H9 (cell line): ENCODE results near the gene TOMT. TPM values are rescaled to one million over a fixed set of nuclear protein-coding genes. Genes with fewer than 3 reads are reported as not detected.

ENCODE experiments used
- DNase-seq: peaks from one replicate; pipeline ENCODE4 v3.0.0-alpha.2; 2017
- H2AFZ ChIP-seq: one replicate; pipeline ENCODE4 v1.6.1; 2013; ENCODE audit warnings: mild to moderate bottlenecking, low read length, control low read depth, moderate library complexity
- H2AK5ac ChIP-seq: 2 replicates; pipeline ENCODE4 v1.6.1; 2013; ENCODE audit warnings: low read length, control low read depth, mixed read lengths; ENCODE audit not compliant: insufficient read length
- H2BK120ac ChIP-seq: one replicate; pipeline ENCODE4 v1.6.1; 2013; ENCODE audit warnings: low read depth, mild to moderate bottlenecking, low read length, control low read depth, inconsistent platforms; ENCODE audit not compliant: poor library complexity, severe bottlenecking
- H2BK12ac ChIP-seq: 2 replicates; pipeline ENCODE4 v1.6.1; 2013; ENCODE audit warnings: low read length, control low read depth, mixed read lengths, low read depth; ENCODE audit not compliant: insufficient read length
- H2BK15ac ChIP-seq: 2 replicates; pipeline ENCODE4 v1.6.1; 2013; ENCODE audit warnings: low read depth, low read length, control low read depth
- H2BK20ac ChIP-seq: one replicate; pipeline ENCODE4 v1.6.1; 2013; ENCODE audit warnings: low read depth, mild to moderate bottlenecking, low read length, control low read depth, inconsistent platforms; ENCODE audit not compliant: poor library complexity, severe bottlenecking
- H2BK5ac ChIP-seq: 2 replicates; pipeline ENCODE4 v1.6.1; 2013; ENCODE audit warnings: low read length, control low read depth, mixed read lengths; ENCODE audit not compliant: insufficient read length
- H3K14ac ChIP-seq: 2 replicates; pipeline ENCODE4 v1.6.1; 2013; ENCODE audit warnings: low read length, control low read depth; ENCODE audit not compliant: insufficient read depth
- H3K18ac ChIP-seq: 2 replicates; pipeline ENCODE4 v1.6.1; 2013; ENCODE audit warnings: low read depth, mild to moderate bottlenecking, mixed read lengths, low read length, control low read depth; ENCODE audit not compliant: insufficient read length
- H3K23ac ChIP-seq: 2 replicates; pipeline ENCODE4 v1.6.1; 2013; ENCODE audit warnings: low read length, control low read depth, mixed read lengths, low read depth; ENCODE audit not compliant: insufficient read length
- H3K23me2 ChIP-seq: 2 replicates; pipeline ENCODE4 v1.6.1; 2013; ENCODE audit warnings: low read depth, mild to moderate bottlenecking, mixed read lengths, low read length, control low read depth; ENCODE audit not compliant: insufficient read length, poor library complexity, severe bottlenecking
- H3K27ac ChIP-seq: 2 replicates; pipeline ENCODE4 v1.5.1; 2013; ENCODE audit warnings: low read length, control low read depth, mixed read lengths, low read depth; ENCODE audit not compliant: insufficient read length
- H3K27me3 ChIP-seq: 2 replicates; pipeline ENCODE4 v1.6.1; 2013; ENCODE audit warnings: low read length, control low read depth, inconsistent platforms; ENCODE audit not compliant: insufficient read depth
- H3K4ac ChIP-seq: 2 replicates; pipeline ENCODE4 v1.6.1; 2013; ENCODE audit warnings: low read depth, mild to moderate bottlenecking, control low read depth, inconsistent platforms, low read length, moderate library complexity
- H3K4me1 ChIP-seq: 2 replicates; pipeline ENCODE4 v1.6.1; 2013; ENCODE audit warnings: low read length, control low read depth, inconsistent platforms; ENCODE audit not compliant: insufficient read depth
- H3K4me2 ChIP-seq: 2 replicates; pipeline ENCODE4 v1.6.1; 2013; ENCODE audit warnings: low read length, control low read depth, mixed read lengths; ENCODE audit not compliant: insufficient read length, insufficient read depth
- H3K56ac ChIP-seq: 2 replicates; pipeline ENCODE4 v1.6.1; 2013; ENCODE audit warnings: low read depth, mild to moderate bottlenecking, mixed read lengths, low read length, control low read depth; ENCODE audit not compliant: insufficient read length
- H3K79me1 ChIP-seq: 2 replicates; pipeline ENCODE4 v1.6.1; 2013; ENCODE audit warnings: low read depth, mild to moderate bottlenecking, moderate library complexity, low read length, control low read depth, inconsistent platforms; ENCODE audit not compliant: insufficient read depth, poor library complexity, severe bottlenecking
- H3K79me2 ChIP-seq: 2 replicates; pipeline ENCODE4 v1.6.1; 2013; ENCODE audit warnings: low read length, control low read depth, inconsistent platforms; ENCODE audit not compliant: insufficient read depth
- H3K9ac ChIP-seq: 2 replicates; pipeline ENCODE4 v1.6.1; 2013; ENCODE audit warnings: low read length, control low read depth, mixed read lengths; ENCODE audit not compliant: insufficient read length; ENCODE audit errors: extremely low read depth
- H3K9me3 ChIP-seq: one replicate; pipeline ENCODE4 v1.6.1; 2013; ENCODE audit warnings: low read depth, low read length, inconsistent platforms; ENCODE audit not compliant: control insufficient read depth
- H3T11ph ChIP-seq: one replicate; pipeline ENCODE4 v1.6.1; 2013; ENCODE audit warnings: mild to moderate bottlenecking, low read length, control low read depth, inconsistent platforms
- H4K20me1 ChIP-seq: one replicate; pipeline ENCODE4 v1.6.1; 2013; ENCODE audit not compliant: control insufficient read depth, insufficient read length, insufficient read depth
- H4K5ac ChIP-seq: 2 replicates; pipeline ENCODE4 v1.6.1; 2013; ENCODE audit warnings: low read depth, mild to moderate bottlenecking, mixed read lengths, low read length, control low read depth; ENCODE audit not compliant: insufficient read length
- H4K8ac ChIP-seq: replicated peaks from 2 replicates; pipeline ENCODE4 v1.6.1; 2013; ENCODE audit warnings: low read length, control low read depth, mixed read lengths, low read depth; ENCODE audit not compliant: insufficient read length
- H4K91ac ChIP-seq: 2 replicates; pipeline ENCODE4 v1.6.1; 2013; ENCODE audit warnings: low read depth, mild to moderate bottlenecking, moderate library complexity, mixed read lengths, low read length, control low read depth; ENCODE audit not compliant: insufficient read length
- H3K27ac Mint-ChIP-seq, 3 experiments: 2 replicates in 2 of 3; 3 replicates in 1 of 3; pipeline ENCODE4 v1.8.0; 2020 to 2021; ENCODE audit warnings: mixed read lengths in 3 of 3, mild to moderate bottlenecking in 1 of 3, moderate library complexity in 1 of 3
- H3K27me3 Mint-ChIP-seq: 2 replicates; pipeline ENCODE4 v1.8.0; 2021; ENCODE audit warnings: low read depth, mild to moderate bottlenecking, moderate library complexity, mixed read lengths
- H3K36me3 Mint-ChIP-seq, 3 experiments: 2 replicates in 2 of 3; 3 replicates in 1 of 3; pipeline ENCODE4 v1.8.0; 2020 to 2021; ENCODE audit warnings: low read depth in 3 of 3, mixed read lengths in 3 of 3; ENCODE audit not compliant: insufficient read depth in 1 of 3
- H3K4me1 Mint-ChIP-seq, 2 experiments: 2 replicates each; pipeline ENCODE4 v1.8.0; 2020; ENCODE audit warnings: mixed read lengths in 2 of 2
- H3K4me3 Mint-ChIP-seq, 2 experiments: 2 replicates in 1 of 2; 3 replicates in 1 of 2; pipeline ENCODE4 v1.8.0; 2020 to 2021; ENCODE audit warnings: mild to moderate bottlenecking in 2 of 2, mixed read lengths in 2 of 2, moderate library complexity in 1 of 2
- H3K9me3 Mint-ChIP-seq, 2 experiments: 2 replicates in 1 of 2; 3 replicates in 1 of 2; pipeline ENCODE4 v1.8.0; 2020; ENCODE audit warnings: mild to moderate bottlenecking in 2 of 2, mixed read lengths in 2 of 2, moderate library complexity in 1 of 2
- WGBS: extraction: QIAGEN DNeasy Blood & Tissue Kit; methylation state at CpG from one replicate; pipeline ENCODE4 v1.1.7; 2013; ENCODE audit warnings: missing lambda C conversion rate, low lambda C conversion rate, mixed read lengths; ENCODE audit not compliant: insufficient read length; ENCODE audit errors: extremely low coverage; 5-methylcytosine and 5-hydroxymethylcytosine counted together
- total RNA-seq: library from RNA; stranded (reverse); gene quantifications from 2 replicates; pipeline ENCODE4 v1.2.1, GENCODE V29; 2021
- TF ChIP-seq, protein P1 (sequence below): fragments of 200-600 bp; sonication (generic); conservative IDR thresholded peaks from 3 replicates; pipeline ENCODE4 v1.8.0; 2021; ENCODE audit warnings: antibody characterized with exemption, mild to moderate bottlenecking

TOMT gene
- total RNA-seq, 1 experiment from 2014 or later, result not detected

- no peak overlapping the region for H3K23ac ChIP-seq
- Mint-ChIP-seq H3K4me3 (peak overlapping the region; percentile 93), H3K36me3 (peaks cover 18 to 46% (median 37%) of the 10 kb centered on the region in 3 experiments), H3K9me3 (no peaks in the 10 kb centered on the region), H3K27ac (peak overlapping the region; percentile 91 to 99 (median 94)), H3K4me1 (peaks cover 24 to 30% of the 10 kb centered on the region in 2 experiments), H3K27me3 (no peaks in the 10 kb centered on the region)
- no peak overlapping the region for H2BK12ac ChIP-seq
- peaks cover 3% of the 10 kb centered on the region for H3K79me1 ChIP-seq
- no peak overlapping the region for H2AFZ ChIP-seq
- no peak overlapping the region for H2BK120ac ChIP-seq
- peaks cover 7% of the 10 kb centered on the region for H3K23me2 ChIP-seq
- DNase-seq, result no peak
- no peak overlapping the region for H3K18ac ChIP-seq
- H3K79me2 ChIP-seq, result peaks cover 14% of the 10 kb centered on the region; the same call in 1 of the 2 replicates
- H3T11ph ChIP-seq, result no peak overlapping the region
- no peaks in the 10 kb centered on the region; the same call in 1 of the 2 replicates for H3K4me1 ChIP-seq
- H2BK5ac ChIP-seq, result no peak overlapping the region
- TF ChIP-seq, protein P1, sequence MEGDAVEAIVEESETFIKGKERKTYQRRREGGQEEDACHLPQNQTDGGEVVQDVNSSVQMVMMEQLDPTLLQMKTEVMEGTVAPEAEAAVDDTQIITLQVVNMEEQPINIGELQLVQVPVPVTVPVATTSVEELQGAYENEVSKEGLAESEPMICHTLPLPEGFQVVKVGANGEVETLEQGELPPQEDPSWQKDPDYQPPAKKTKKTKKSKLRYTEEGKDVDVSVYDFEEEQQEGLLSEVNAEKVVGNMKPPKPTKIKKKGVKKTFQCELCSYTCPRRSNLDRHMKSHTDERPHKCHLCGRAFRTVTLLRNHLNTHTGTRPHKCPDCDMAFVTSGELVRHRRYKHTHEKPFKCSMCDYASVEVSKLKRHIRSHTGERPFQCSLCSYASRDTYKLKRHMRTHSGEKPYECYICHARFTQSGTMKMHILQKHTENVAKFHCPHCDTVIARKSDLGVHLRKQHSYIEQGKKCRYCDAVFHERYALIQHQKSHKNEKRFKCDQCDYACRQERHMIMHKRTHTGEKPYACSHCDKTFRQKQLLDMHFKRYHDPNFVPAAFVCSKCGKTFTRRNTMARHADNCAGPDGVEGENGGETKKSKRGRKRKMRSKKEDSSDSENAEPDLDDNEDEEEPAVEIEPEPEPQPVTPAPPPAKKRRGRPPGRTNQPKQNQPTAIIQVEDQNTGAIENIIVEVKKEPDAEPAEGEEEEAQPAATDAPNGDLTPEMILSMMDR, result no peak
- no peaks in the 10 kb centered on the region for H3K9me3 ChIP-seq
- no CpG with 5 or more reads among the region's 4 CpGs for WGBS
- H4K8ac ChIP-seq, result no peak overlapping the region
- no peak overlapping the region for H2BK15ac ChIP-seq
- no peaks in the 10 kb centered on the region for H3K27me3 ChIP-seq
- no peak overlapping the region for H4K91ac ChIP-seq
- no peak overlapping the region for H2AK5ac ChIP-seq
- no peak overlapping the region for H3K4ac ChIP-seq
- H3K4me2 ChIP-seq, result peak overlapping the region; percentile 78
- no peak overlapping the region for H3K56ac ChIP-seq
- H3K27ac ChIP-seq, result no peak overlapping the region
- no peak overlapping the region for H4K5ac ChIP-seq
- peak overlapping the region; percentile 80; the same call in 1 of the 2 replicates for H3K14ac ChIP-seq
- H3K9ac ChIP-seq, result peak overlapping the region; percentile 97
- no peak overlapping the region for H2BK20ac ChIP-seq
- peaks cover 2% of the 10 kb centered on the region for H4K20me1 ChIP-seq
Measured at GRCh38 chr11:72102162-72102561, 3.6 kb upstream of the TOMT start.
